Liver (tissue), 9 donors: ENCODE data around the gene HYAL4. TPM values are rescaled to one million over a fixed set of nuclear protein-coding genes. Genes with fewer than 3 reads are reported as not detected.

Experiments
- DNase-seq: peaks from one replicate; pipeline ENCODE4 v3.0.0-alpha.2; 2017; ENCODE audit warnings: low spot score
- H3K27ac ChIP-seq, 2 donors: one replicate each; pipeline ENCODE4 v1.7.0; 2013; ENCODE audit warnings: inconsistent platforms in 2 of 2, low read length in 2 of 2, control low read depth in 1 of 2, low read depth in 1 of 2, mild to moderate bottlenecking in 1 of 2
- H3K27me3 ChIP-seq, 4 donors: one replicate each; pipeline versions ENCODE4 v1.6.1 to v1.7.0; 2013; ENCODE audit warnings: low read length in 3 of 4, inconsistent platforms in 1 of 4, mild to moderate bottlenecking in 1 of 4, moderate library complexity in 1 of 4; ENCODE audit not compliant: control insufficient read depth in 4 of 4, insufficient read depth in 4 of 4
- H3K36me3 ChIP-seq, 4 donors: one replicate each; pipeline versions ENCODE4 v1.6.1 to v1.7.0; 2013; ENCODE audit warnings: low read length in 3 of 4, mild to moderate bottlenecking in 3 of 4, low read depth in 1 of 4, moderate library complexity in 1 of 4; ENCODE audit not compliant: control insufficient read depth in 4 of 4, insufficient read depth in 3 of 4
- H3K4me1 ChIP-seq, 4 donors: one replicate each; pipeline versions ENCODE4 v1.6.1 to v1.7.0; 2013; ENCODE audit warnings: low read length in 3 of 4, mild to moderate bottlenecking in 3 of 4, moderate library complexity in 1 of 4; ENCODE audit not compliant: control insufficient read depth in 4 of 4, insufficient read depth in 4 of 4
- H3K4me3 ChIP-seq, 3 donors: one replicate each; pipeline versions ENCODE4 v1.6.1 to v1.7.0; 2013; ENCODE audit warnings: low read length in 3 of 3, control low read depth in 1 of 3, low read depth in 1 of 3, mild to moderate bottlenecking in 1 of 3
- H3K9ac ChIP-seq, 2 donors: one replicate each; pipeline ENCODE4 v1.7.0; 2013; ENCODE audit warnings: low read length in 2 of 2, mild to moderate bottlenecking in 2 of 2, moderate library complexity in 2 of 2, control low read depth in 1 of 2, low read depth in 1 of 2
- H3K9me3 ChIP-seq, 4 donors: one replicate each; pipeline versions ENCODE4 v1.6.1 to v1.7.0; 2013; ENCODE audit warnings: low read length in 3 of 4; ENCODE audit not compliant: control insufficient read depth in 4 of 4
- ATF3 ChIP-seq: IDR thresholded peaks from 2 replicates; pipeline ENCODE4 v1.6.1; 2016; ENCODE audit warnings: antibody characterized with exemption
- CTCF ChIP-seq: fragments of 150-350 bp; IDR thresholded peaks from 2 replicates; pipeline ENCODE4 v1.5.1; 2017; ENCODE audit warnings: improper control_type of control experiment, low read depth, low read length; ENCODE audit not compliant: missing input control
- EGR1 ChIP-seq, 2 donors: IDR thresholded peaks; 2 replicates each; pipeline ENCODE4 v1.6.1; 2016 to 2018; ENCODE audit warnings: antibody characterized with exemption in 2 of 2, low read depth in 2 of 2
- FOXA1 ChIP-seq: IDR thresholded peaks from 2 replicates; pipeline ENCODE4 v1.6.1; 2016; ENCODE audit warnings: antibody characterized with exemption
- FOXA2 ChIP-seq: IDR thresholded peaks from 2 replicates; pipeline ENCODE4 v1.6.1; 2016; ENCODE audit warnings: antibody characterized with exemption
- GABPA ChIP-seq, 2 donors: IDR thresholded peaks in 1 of 2; conservative IDR thresholded peaks in 1 of 2; 2 replicates each; pipeline ENCODE4 v1.6.1; 2016; ENCODE audit warnings: antibody characterized with exemption in 2 of 2, mild to moderate bottlenecking in 1 of 2, moderate library complexity in 1 of 2
- HNF4A ChIP-seq, 2 donors: conservative IDR thresholded peaks; 2 replicates each; pipeline ENCODE4 v1.6.1; 2016; ENCODE audit warnings: antibody characterized with exemption in 2 of 2, mild to moderate bottlenecking in 2 of 2
- HNF4G ChIP-seq: IDR thresholded peaks from 2 replicates; pipeline ENCODE4 v1.6.1; 2016; ENCODE audit warnings: antibody characterized with exemption
- JUND ChIP-seq, 2 donors: IDR thresholded peaks; 2 replicates each; pipeline ENCODE4 v1.6.1; 2016; ENCODE audit warnings: antibody characterized with exemption in 2 of 2
- MAX ChIP-seq: IDR thresholded peaks from 2 replicates; pipeline ENCODE4 v1.6.1; 2016; ENCODE audit warnings: antibody characterized with exemption
- NR2F2 ChIP-seq: IDR thresholded peaks from 2 replicates; pipeline ENCODE4 v1.6.1; 2016; ENCODE audit warnings: antibody characterized with exemption
- RAD21 ChIP-seq, 2 donors: IDR thresholded peaks; 2 replicates each; pipeline ENCODE4 v1.6.1; 2016; ENCODE audit warnings: antibody characterized with exemption in 2 of 2, mild to moderate bottlenecking in 2 of 2
- REST ChIP-seq: IDR thresholded peaks from 2 replicates; pipeline ENCODE4 v1.6.1; 2016; ENCODE audit warnings: antibody characterized with exemption, mild to moderate bottlenecking
- RXRA ChIP-seq, 2 donors: IDR thresholded peaks; 2 replicates each; pipeline ENCODE4 v1.6.1; 2017 to 2018; ENCODE audit warnings: antibody characterized with exemption in 2 of 2, mild to moderate bottlenecking in 1 of 2
- SP1 ChIP-seq: IDR thresholded peaks from 2 replicates; pipeline ENCODE4 v1.6.1; 2018; ENCODE audit warnings: antibody characterized with exemption, mild to moderate bottlenecking
- TAF1 ChIP-seq: conservative IDR thresholded peaks from 2 replicates; pipeline ENCODE4 v1.6.1; 2016; ENCODE audit warnings: antibody characterized with exemption, mild to moderate bottlenecking
- YY1 ChIP-seq: IDR thresholded peaks from 2 replicates; pipeline ENCODE4 v1.6.1; 2016; ENCODE audit warnings: antibody characterized with exemption, mild to moderate bottlenecking
- WGBS: extraction: QIAGEN DNeasy Blood & Tissue Kit; methylation state at CpG from one replicate; pipeline ENCODE4 v1.1.7; 2013; 5-methylcytosine and 5-hydroxymethylcytosine counted together
- polyA plus RNA-seq, 2 donors: library from polyadenylated mRNA; stranded (reverse) in 1 of 2; unstranded in 1 of 2; fragments of 200-250 nt in 1 of 2; fragments of >200 nt in 1 of 2; fragmentation: Nextera tagmentation in 1 of 2; extraction: Ambion mirVana in 1 of 2; gene quantifications; one replicate each; pipeline versions ENCODE4 v1.2.1 to v1.2.3, GENCODE V29; 2013 to 2015
- total RNA-seq, 2 donors: library from RNA; depleted of rRNA; stranded (reverse); fragments of >200 nt; gene quantifications; one replicate each; pipeline ENCODE4 v1.2.3, GENCODE V29; 2014
- TF ChIP-seq, protein P1 (sequence below): IDR thresholded peaks from 2 replicates; pipeline ENCODE4 v1.6.1; 2016; ENCODE audit warnings: antibody characterized with exemption
- donor health status: healthy.
- donor health status: healthy.
- donor health status: healthy.
- donor health status: healthy.
- donor health status: healthy.

HYAL4 gene
- total and polyA plus RNA-seq, 4 donors: not detected

- no peaks in the 10 kb centered on the region for H3K9me3 ChIP-seq
- WGBS: 81% methylated on average over 3 of the region's 3 CpGs
- no peak overlapping the region for H3K9ac ChIP-seq
- DNase-seq: no peak
- H3K36me3 ChIP-seq: no peaks in the 10 kb centered on the region
- no peaks in the 10 kb centered on the region for H3K27me3 ChIP-seq
- peaks cover 0 to 4% (median 0%) of the 10 kb centered on the region in 4 donors for H3K4me1 ChIP-seq
- H3K4me3 ChIP-seq: no peak overlapping the region
- H3K27ac ChIP-seq: no peak overlapping the region
- TF ChIP-seq JUND (IDR thresholded peaks at IDR 0.05) (no peak), EGR1 (IDR thresholded peaks at IDR 0.05; ENCODE audit: low read depth in 2 of 2) (no peak), NR2F2 (no peak), TAF1 (no peak), MAX (no peak), RXRA (IDR thresholded peaks at IDR 0.05) (no peak)
Observed at GRCh38 chr7:123864436-123864835, 19.5 kb downstream of the HYAL4 start.

DNA sequence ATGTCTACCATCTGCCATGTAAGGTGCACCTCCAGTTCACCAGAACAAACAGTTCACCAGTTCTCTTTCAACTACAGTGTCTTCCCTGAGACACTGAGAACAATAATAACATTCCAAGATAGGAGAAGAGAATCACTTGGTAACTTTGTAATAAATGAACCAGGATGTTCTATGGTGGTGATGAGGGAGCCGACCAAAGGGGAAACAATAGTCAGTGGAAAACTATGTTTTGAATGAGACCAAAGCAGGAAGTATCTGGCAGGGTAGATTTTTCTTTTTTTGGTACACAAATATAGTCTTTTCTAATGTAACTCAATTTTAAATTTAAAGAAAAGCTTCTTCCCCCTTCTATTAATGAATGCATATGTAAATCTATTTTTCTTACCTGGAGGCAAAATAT, 20.0 kb downstream of the HYAL4 start:
- Histone ChIP-seq H3K36me3 (no peaks in the 10 kb centered on the region), H3K27me3 (no peaks in the 10 kb centered on the region), H3K4me1 (peaks cover 0 to 4% (median 0%) of the 10 kb centered on the region in 4 donors), H3K4me3 (no peak overlapping the region), H3K9ac (peak overlapping the region in 1 of 2 donors; percentile 19), H3K27ac (no peak overlapping the region), H3K9me3 (no peaks in the 10 kb centered on the region)
- TF ChIP-seq GABPA (IDR thresholded peaks at IDR 0.05 in 1 of 2, conservative IDR thresholded peaks at IDR 0.05 in 1 of 2) (no peak), TAF1 (no peak), YY1 (no peak), HNF4A (conservative IDR thresholded peaks at IDR 0.05) (no peak), SP1 (no peak), MAX (no peak), REST (no peak), FOXA2 (no peak), CTCF (no peak), RXRA (IDR thresholded peaks at IDR 0.05) (no peak), HNF4G (no peak), RAD21 (IDR thresholded peaks at IDR 0.05) (no peak), JUND (IDR thresholded peaks at IDR 0.05) (no peak), NR2F2 (no peak), FOXA1 (no peak), ATF3 (no peak), EGR1 (IDR thresholded peaks at IDR 0.05; ENCODE audit: low read depth in 2 of 2) (no peak)
- TF ChIP-seq, protein P1, sequence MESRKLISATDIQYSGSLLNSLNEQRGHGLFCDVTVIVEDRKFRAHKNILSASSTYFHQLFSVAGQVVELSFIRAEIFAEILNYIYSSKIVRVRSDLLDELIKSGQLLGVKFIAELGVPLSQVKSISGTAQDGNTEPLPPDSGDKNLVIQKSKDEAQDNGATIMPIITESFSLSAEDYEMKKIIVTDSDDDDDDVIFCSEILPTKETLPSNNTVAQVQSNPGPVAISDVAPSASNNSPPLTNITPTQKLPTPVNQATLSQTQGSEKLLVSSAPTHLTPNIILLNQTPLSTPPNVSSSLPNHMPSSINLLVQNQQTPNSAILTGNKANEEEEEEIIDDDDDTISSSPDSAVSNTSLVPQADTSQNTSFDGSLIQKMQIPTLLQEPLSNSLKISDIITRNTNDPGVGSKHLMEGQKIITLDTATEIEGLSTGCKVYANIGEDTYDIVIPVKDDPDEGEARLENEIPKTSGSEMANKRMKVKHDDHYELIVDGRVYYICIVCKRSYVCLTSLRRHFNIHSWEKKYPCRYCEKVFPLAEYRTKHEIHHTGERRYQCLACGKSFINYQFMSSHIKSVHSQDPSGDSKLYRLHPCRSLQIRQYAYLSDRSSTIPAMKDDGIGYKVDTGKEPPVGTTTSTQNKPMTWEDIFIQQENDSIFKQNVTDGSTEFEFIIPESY: no peak
- WGBS: 76% methylated on average over 1 of the region's 1 CpG
- DNase-seq: no peak
